GM18505 (cell line): Measurements from ENCODE around the gene PRKCQ.

ENCODE experiments used
- ATAC-seq: cut with Tn5 transposase; IDR thresholded peaks from one replicate; pipeline ENCODE4 v1.9.1; 2021; ENCODE audit not compliant: unreplicated experiment
- POLR2A ChIP-seq: IDR thresholded peaks from 4 replicates; pipeline ENCODE4 v1.6.1; 2011; ENCODE audit warnings: borderline replicate concordance; ENCODE audit not compliant: insufficient read depth, insufficient read length; ENCODE audit errors: extremely low read depth

Gene PRKCQ

GRCh38 chr10:6431186-6431585 is 148.9 kb downstream of the PRKCQ start:
- TF ChIP-seq POLR2A: no peak
- no peak for ATAC-seq

- TF ChIP-seq POLR2A: no peak
- ATAC-seq: no peak
These were observed 149.6 kb downstream of the PRKCQ start for GRCh38 chr10:6430423-6430980.

GRCh38 chr10:6427357-6427959 is 152.6 kb downstream of the PRKCQ start:
- ATAC-seq: no peak
- no peak for TF ChIP-seq POLR2A

GRCh38 chr10:6426317-6426716 is 153.8 kb downstream of the PRKCQ start:
- ATAC-seq: no peak
- no peak for TF ChIP-seq POLR2A

- no peak for TF ChIP-seq POLR2A
- no peak for ATAC-seq
These were observed 156.5 kb downstream of the PRKCQ start for GRCh38 chr10:6423413-6424170.

- no peak for ATAC-seq
- TF ChIP-seq POLR2A: no peak
These were observed 157.1 kb downstream of the PRKCQ start for GRCh38 chr10:6423004-6423403.

- TF ChIP-seq POLR2A: no peak
- ATAC-seq: no peak
These were observed 161.4 kb downstream of the PRKCQ start for GRCh38 chr10:6418613-6419216.

GRCh38 chr10:6418167-6418566 is 161.9 kb downstream of the PRKCQ start:
- ATAC-seq: no peak

GRCh38 chr10:6416892-6417512 is 163.1 kb downstream of the PRKCQ start:
- no peak for ATAC-seq
- no peak for TF ChIP-seq POLR2A

More at GRCh38 chr10:6418167-6418566, 161.9 kb downstream of the PRKCQ start:
- TF ChIP-seq POLR2A: no peak

- no peak for ATAC-seq
- no peak for TF ChIP-seq POLR2A
These were observed 168.6 kb downstream of the PRKCQ start for GRCh38 chr10:6411436-6411835.

- TF ChIP-seq POLR2A: no peak
- no peak for ATAC-seq
These were observed 169.2 kb downstream of the PRKCQ start for GRCh38 chr10:6410830-6411229.

- ATAC-seq: no peak
- no peak for TF ChIP-seq POLR2A
These were observed 170.0 kb downstream of the PRKCQ start for GRCh38 chr10:6409971-6410643.

- ATAC-seq: no peak
- no peak for TF ChIP-seq POLR2A
These were observed 171.3 kb downstream of the PRKCQ start for GRCh38 chr10:6408799-6409198.
